Progenitor cell of endocrine pancreas (in vitro differentiated cells): ENCODE measurements around the gene TIMM13. TPM values are rescaled to one million over a fixed set of nuclear protein-coding genes. Genes with fewer than 3 reads are reported as not detected.
"Not testable (repeated sequence)": the region's sequence is repeated elsewhere in the genome, so short reads cannot be mapped to it uniquely, and the experiment has no call there.

Experiments used
- DNase-seq: peaks from one replicate; pipeline ENCODE4 v3.0.0; 2021; ENCODE audit warnings: low spot score; ENCODE audit not compliant: unreplicated experiment
- H3K27ac Mint-ChIP-seq: 2 replicates; pipeline ENCODE4 v1.8.0; 2021; ENCODE audit warnings: mild to moderate bottlenecking, moderate library complexity, mixed read lengths
- H3K27me3 Mint-ChIP-seq: 2 replicates; pipeline ENCODE4 v1.8.0; 2021; ENCODE audit warnings: mixed read lengths
- H3K36me3 Mint-ChIP-seq: 2 replicates; pipeline ENCODE4 v1.8.0; 2022; ENCODE audit warnings: mixed read lengths; ENCODE audit not compliant: insufficient read depth
- H3K4me1 Mint-ChIP-seq: 2 replicates; pipeline ENCODE4 v1.8.0; 2021; ENCODE audit warnings: low read depth, mixed read lengths
- H3K4me3 Mint-ChIP-seq: 2 replicates; pipeline ENCODE4 v1.8.0; 2021; ENCODE audit warnings: low read depth, mild to moderate bottlenecking, moderate library complexity, mixed read lengths
- H3K9me3 Mint-ChIP-seq: 2 replicates; pipeline ENCODE4 v1.8.0; 2021; ENCODE audit warnings: low read depth, mixed read lengths
- total RNA-seq: library from RNA; stranded (reverse); gene quantifications from 2 replicates; pipeline ENCODE4 v1.2.1, GENCODE V29; 2021
- TF ChIP-seq, protein P1 (sequence below): fragments of 200-600 bp; sonication (generic); IDR thresholded peaks from one replicate; pipeline ENCODE4 v1.5.0; 2021; ENCODE audit warnings: antibody characterized with exemption, mild to moderate bottlenecking; ENCODE audit not compliant: unreplicated experiment

Gene TIMM13
- total RNA-seq, 1 donor from 2014 or later: 110 TPM

DNA sequence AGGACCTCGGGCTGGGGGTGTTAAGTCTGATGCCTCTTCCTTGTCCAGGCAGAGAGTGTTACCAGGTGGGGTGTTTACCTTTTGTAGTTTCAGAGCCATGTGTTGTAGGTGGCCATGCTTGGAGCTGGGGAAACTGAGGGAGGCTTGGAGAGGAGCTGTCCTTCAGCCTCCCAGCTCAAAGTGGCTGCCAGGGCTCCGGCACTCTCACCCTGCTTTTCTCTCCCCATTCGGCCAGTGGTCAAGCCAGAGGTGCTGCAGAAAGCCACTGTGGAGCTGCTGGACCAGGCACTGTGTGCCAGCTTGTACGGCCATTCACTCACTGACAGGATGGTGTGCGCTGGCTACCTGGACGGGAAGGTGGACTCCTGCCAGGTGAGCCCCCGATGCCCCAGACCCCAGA lies 17.4 kb downstream of the TIMM13 start:
- Mint-ChIP-seq H3K27me3 (peaks cover 23% of the 10 kb centered on the region), H3K36me3 (peaks cover 2% of the 10 kb centered on the region), H3K4me3 (no peak overlapping the region), H3K4me1 (no peaks in the 10 kb centered on the region), H3K9me3 (peaks cover 9% of the 10 kb centered on the region), H3K27ac (no peak overlapping the region)
- TF ChIP-seq, protein P1, sequence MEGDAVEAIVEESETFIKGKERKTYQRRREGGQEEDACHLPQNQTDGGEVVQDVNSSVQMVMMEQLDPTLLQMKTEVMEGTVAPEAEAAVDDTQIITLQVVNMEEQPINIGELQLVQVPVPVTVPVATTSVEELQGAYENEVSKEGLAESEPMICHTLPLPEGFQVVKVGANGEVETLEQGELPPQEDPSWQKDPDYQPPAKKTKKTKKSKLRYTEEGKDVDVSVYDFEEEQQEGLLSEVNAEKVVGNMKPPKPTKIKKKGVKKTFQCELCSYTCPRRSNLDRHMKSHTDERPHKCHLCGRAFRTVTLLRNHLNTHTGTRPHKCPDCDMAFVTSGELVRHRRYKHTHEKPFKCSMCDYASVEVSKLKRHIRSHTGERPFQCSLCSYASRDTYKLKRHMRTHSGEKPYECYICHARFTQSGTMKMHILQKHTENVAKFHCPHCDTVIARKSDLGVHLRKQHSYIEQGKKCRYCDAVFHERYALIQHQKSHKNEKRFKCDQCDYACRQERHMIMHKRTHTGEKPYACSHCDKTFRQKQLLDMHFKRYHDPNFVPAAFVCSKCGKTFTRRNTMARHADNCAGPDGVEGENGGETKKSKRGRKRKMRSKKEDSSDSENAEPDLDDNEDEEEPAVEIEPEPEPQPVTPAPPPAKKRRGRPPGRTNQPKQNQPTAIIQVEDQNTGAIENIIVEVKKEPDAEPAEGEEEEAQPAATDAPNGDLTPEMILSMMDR: no peak
- DNase-seq: no peak

DNA sequence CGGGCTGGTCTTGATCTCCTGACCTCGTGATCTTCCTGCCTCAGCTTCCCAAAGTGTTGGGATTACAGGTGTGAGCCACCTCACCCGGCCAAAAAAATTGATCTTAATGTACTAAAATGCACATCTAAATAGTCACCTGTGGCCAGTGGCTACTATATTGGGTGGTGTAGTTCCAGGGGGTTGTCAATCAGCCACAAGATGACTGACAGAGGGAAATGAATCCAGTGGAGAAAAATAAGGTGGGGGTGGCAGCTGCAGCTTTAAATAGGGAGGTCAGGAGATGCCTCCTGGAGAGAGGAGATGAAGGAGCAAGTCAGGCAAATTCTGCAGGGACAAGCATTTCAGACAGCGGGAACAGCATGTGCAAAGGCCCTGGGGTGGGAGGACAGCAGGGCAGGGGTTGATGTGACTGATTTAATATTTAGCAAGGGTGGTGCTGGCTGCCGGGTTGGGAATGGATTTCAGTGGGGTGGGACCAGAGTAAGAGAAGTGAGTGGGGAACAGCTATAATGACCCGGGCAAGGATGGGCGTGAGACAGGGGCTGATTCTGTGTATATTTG lies 18.0 kb downstream of the TIMM13 start:
- H3K27ac Mint-ChIP-seq: no peak overlapping the region
- H3K27me3 Mint-ChIP-seq: peaks cover 23% of the 10 kb centered on the region
- no peak for DNase-seq
- peaks cover 2% of the 10 kb centered on the region for H3K36me3 Mint-ChIP-seq
- peaks cover 9% of the 10 kb centered on the region for H3K9me3 Mint-ChIP-seq
- H3K4me1 Mint-ChIP-seq: no peaks in the 10 kb centered on the region
- TF ChIP-seq, protein P1: no peak
- H3K4me3 Mint-ChIP-seq: no peak overlapping the region

DNA sequence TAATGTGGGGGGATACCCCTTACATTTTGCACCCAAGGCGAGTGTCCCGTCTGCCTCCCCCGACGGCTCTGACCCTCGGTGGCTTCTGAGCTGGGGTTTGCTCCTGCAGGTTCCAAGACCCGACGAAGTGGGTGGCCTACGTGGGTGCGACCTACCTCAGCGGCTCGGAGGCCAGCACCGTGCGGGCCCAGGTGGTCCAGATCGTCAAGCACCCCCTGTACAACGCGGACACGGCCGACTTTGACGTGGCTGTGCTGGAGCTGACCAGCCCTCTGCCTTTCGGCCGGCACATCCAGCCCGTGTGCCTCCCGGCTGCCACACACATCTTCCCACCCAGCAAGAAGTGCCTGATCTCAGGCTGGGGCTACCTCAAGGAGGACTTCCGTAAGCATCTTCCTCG lies 19.1 kb downstream of the TIMM13 start:
- DNase-seq: no peak
- H3K4me3 Mint-ChIP-seq: no peak overlapping the region
- H3K27me3 Mint-ChIP-seq: peaks cover 22% of the 10 kb centered on the region

DNA sequence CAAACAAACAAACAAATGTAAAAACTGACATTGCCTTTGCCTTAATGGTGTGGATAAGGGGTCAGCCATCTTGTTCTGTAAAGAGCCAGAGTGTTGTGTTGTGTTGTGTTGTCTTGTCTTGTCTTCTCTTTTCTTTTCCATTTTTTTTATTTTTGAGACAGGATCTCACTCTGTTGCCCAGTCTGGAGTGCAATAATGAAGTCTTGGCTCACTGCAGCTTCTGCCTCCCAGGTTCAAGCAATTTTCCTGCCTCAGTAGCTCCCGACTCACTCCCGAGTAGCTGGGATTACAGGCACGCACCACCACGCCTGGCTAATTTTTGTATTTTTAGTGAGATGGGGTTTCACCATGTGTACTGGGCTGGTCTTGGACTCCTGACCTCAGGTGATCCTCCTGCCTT lies 27.8 kb downstream of the TIMM13 start:
- Mint-ChIP-seq H3K4me3 (no peak overlapping the region), H3K9me3 (peaks cover 4% of the 10 kb centered on the region), H3K27ac (no peak overlapping the region), H3K36me3 (no peaks in the 10 kb centered on the region), H3K27me3 (no peaks in the 10 kb centered on the region), H3K4me1 (no peaks in the 10 kb centered on the region)
- TF ChIP-seq, protein P1: no peak
- DNase-seq: no peak

More for the DNA sequence above, 19.1 kb downstream of the TIMM13 start:
- peaks cover 2% of the 10 kb centered on the region for H3K36me3 Mint-ChIP-seq
- H3K9me3 Mint-ChIP-seq: peaks cover 10% of the 10 kb centered on the region
- TF ChIP-seq, protein P1: no peak
- H3K4me1 Mint-ChIP-seq: no peaks in the 10 kb centered on the region
- no peak overlapping the region for H3K27ac Mint-ChIP-seq

DNA sequence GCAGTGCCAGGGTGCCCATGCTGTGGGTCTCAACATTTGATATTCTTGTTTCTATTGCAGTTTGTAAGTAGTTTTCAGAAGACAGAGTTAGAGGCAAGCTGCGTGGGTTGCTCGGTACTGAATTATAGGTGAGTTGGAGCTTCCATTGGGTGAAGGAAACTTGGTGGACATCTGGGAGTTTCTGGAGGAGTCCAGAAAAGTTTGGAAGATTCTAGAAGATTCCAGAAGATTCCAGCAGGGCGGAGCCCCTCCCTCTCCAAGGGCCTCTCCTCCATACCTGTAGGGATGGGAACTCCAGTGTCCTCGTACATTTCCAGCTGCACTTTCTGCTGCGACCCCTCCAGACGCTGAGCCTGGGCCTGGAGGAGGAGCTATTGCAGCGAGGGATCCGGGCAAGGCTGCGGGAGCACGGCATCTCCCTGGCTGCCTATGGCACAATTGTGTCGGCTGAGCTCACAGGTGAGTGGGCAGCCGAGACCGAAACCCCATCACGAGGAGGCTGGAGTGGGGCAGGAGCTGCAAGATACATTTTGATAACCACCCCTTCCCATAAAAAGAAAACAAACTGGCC lies 28.6 kb downstream of the TIMM13 start:
- H3K27ac Mint-ChIP-seq: no peak overlapping the region
- no peak for DNase-seq
- TF ChIP-seq, protein P1: no peak
- H3K9me3 Mint-ChIP-seq: peaks cover 4% of the 10 kb centered on the region
- no peaks in the 10 kb centered on the region for H3K4me1 Mint-ChIP-seq
- H3K4me3 Mint-ChIP-seq: no peak overlapping the region
- H3K36me3 Mint-ChIP-seq: no peaks in the 10 kb centered on the region
- H3K27me3 Mint-ChIP-seq: no peaks in the 10 kb centered on the region

DNA sequence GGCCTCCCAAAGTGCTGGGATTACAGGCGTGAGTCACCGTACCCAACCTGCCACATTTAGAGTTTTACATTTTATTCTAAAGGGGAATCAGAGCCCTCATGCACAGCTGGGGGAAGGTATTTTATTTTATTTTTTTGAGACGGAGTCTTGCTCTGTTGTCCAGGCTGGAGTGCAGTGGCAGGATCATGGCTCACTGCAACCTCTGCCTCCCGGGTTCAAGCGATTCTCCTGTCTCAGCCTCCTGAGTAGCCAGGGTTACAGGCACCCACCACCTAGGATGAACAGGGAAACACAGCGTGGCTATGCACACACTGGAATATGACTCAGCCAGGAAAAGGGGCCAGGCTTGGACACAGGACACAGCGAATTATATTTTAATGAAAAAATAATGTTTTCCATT lies 30.2 kb downstream of the TIMM13 start:
- H3K9me3 Mint-ChIP-seq, H3K4me1 Mint-ChIP-seq: not testable (repeated sequence)

DNA sequence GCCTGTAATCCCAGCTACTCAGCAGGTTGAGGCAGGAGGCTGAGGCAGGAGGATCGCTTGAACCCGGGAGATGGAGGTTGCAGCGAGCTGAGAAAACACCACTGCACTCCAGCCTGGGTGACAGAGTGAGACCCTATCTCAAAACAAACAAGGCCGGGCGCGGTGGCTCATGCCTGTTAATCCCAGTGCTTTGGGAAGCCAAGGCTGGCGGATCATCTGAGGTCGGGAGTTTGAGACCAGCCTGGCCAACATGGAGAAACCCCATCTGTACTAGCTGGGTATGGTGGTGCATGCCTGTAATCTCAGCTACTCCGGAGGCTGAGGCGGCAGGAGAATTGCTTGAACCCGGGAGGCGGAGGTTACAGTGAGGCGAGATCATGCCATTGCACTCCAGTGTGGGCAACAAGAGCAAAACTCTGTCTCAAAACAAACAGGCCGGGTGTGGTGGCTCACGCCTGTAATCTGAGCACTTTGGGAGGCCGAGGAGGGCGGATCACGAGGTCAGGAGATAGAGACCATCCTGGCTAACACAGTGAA lies 32.0 kb downstream of the TIMM13 start:
- H3K9me3 Mint-ChIP-seq, H3K4me1 Mint-ChIP-seq, H3K27ac Mint-ChIP-seq, H3K27me3 Mint-ChIP-seq, H3K36me3 Mint-ChIP-seq, H3K4me3 Mint-ChIP-seq, DNase-seq: not testable (repeated sequence)

More for the DNA sequence above, 30.2 kb downstream of the TIMM13 start:
- H3K36me3 Mint-ChIP-seq, DNase-seq, H3K27ac Mint-ChIP-seq, H3K27me3 Mint-ChIP-seq, H3K4me3 Mint-ChIP-seq: not testable (repeated sequence)
